Breast epithelium (tissue), 3 donors: Measurements from ENCODE around the gene CMTM8.

ENCODE experiments used
- POLR2A ChIP-seq: fragments of 450-650 bp; IDR thresholded peaks from one replicate; pipeline ENCODE4 v1.6.1; 2016; ENCODE audit warnings: antibody characterized with exemption, mild to moderate bottlenecking, moderate library complexity
- TF ChIP-seq, protein P1 (sequence below), 3 donors: fragments of 450-650 bp; IDR thresholded peaks; one replicate each; pipeline ENCODE4 v1.5.1; 2016 to 2017; ENCODE audit warnings: antibody characterized with exemption in 3 of 3, mild to moderate bottlenecking in 3 of 3, moderate library complexity in 3 of 3

DNA sequence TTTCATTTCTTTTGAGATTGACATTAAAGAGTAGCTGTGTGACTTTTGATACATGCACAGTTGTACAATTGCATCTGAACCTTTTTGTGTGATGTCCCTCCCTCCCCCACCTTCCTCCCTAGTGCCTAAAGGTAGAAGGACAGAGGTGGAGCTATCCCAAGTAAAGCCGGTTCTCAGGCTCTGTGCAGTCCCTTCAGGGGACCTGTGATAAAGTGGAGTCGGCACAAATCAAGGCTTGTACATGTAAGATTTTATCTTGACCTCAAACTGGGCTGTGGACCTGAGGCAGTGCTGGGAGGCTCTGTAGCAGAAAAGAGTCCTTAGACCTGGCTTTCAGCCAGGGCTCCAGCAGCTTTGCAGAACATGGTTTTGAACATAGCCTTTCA is 97.6 kb downstream of the CMTM8 start:
- TF ChIP-seq, protein P1, sequence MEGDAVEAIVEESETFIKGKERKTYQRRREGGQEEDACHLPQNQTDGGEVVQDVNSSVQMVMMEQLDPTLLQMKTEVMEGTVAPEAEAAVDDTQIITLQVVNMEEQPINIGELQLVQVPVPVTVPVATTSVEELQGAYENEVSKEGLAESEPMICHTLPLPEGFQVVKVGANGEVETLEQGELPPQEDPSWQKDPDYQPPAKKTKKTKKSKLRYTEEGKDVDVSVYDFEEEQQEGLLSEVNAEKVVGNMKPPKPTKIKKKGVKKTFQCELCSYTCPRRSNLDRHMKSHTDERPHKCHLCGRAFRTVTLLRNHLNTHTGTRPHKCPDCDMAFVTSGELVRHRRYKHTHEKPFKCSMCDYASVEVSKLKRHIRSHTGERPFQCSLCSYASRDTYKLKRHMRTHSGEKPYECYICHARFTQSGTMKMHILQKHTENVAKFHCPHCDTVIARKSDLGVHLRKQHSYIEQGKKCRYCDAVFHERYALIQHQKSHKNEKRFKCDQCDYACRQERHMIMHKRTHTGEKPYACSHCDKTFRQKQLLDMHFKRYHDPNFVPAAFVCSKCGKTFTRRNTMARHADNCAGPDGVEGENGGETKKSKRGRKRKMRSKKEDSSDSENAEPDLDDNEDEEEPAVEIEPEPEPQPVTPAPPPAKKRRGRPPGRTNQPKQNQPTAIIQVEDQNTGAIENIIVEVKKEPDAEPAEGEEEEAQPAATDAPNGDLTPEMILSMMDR (IDR thresholded peaks at IDR 0.05) = no peak
- TF ChIP-seq POLR2A = no peak
